HepG2 (cell line): Measurements from ENCODE around the gene TMEM258. TPM values are rescaled to one million over a fixed set of nuclear protein-coding genes. Genes with fewer than 3 reads are reported as not detected.
A peak's percentile ranks its signal among the peaks of the same experiment; 100 is the strongest.

Experiments
- ARNT ChIP-seq: fragments of 450-650 bp; IDR thresholded peaks from 2 replicates; pipeline ENCODE4 v1.6.1; 2017
- DMAP1 ChIP-seq: IDR thresholded peaks from 2 replicates; pipeline ENCODE4 v1.6.1; 2016
- HNRNPLL ChIP-seq: fragments of 200-400 bp; formaldehyde crosslinking; IDR thresholded peaks from 2 replicates; pipeline ENCODE4 v1.6.1; 2017; ENCODE audit warnings: mild to moderate bottlenecking, low read depth, low read length; ENCODE audit not compliant: poor library complexity, severe bottlenecking
- HOXA5 ChIP-seq: sonication (generic); formaldehyde crosslinking; IDR thresholded peaks from 2 replicates; pipeline ENCODE4 v1.4.0; 2020; ENCODE audit warnings: missing genetic modification reagents
- MED13 ChIP-seq: sonication (generic); formaldehyde crosslinking; IDR thresholded peaks from 2 replicates; pipeline ENCODE4 v1.5.0; 2020; ENCODE audit warnings: missing genetic modification reagents
- NFE2L2 ChIP-seq: fragments of 150-350 bp; IDR thresholded peaks from 2 replicates; pipeline ENCODE4 v1.6.1; 2014; ENCODE audit warnings: low read length
- ZFP37 ChIP-seq: sonication (generic); formaldehyde crosslinking; IDR thresholded peaks from 2 replicates; pipeline ENCODE4 v1.4.0; 2020; ENCODE audit warnings: missing genetic modification reagents, borderline replicate concordance
- ZFX ChIP-seq: sonication (generic); formaldehyde crosslinking; IDR thresholded peaks from 2 replicates; pipeline ENCODE4 v1.4.0; 2020; ENCODE audit warnings: mild to moderate bottlenecking, low read depth, missing genetic modification reagents, moderate library complexity
- ZNF253 ChIP-seq: sonication (generic); formaldehyde crosslinking; IDR thresholded peaks from 2 replicates; pipeline ENCODE4 v1.8.0; 2022; ENCODE audit warnings: mild to moderate bottlenecking, missing genetic modification reagents, borderline replicate concordance
- ZNF3 ChIP-seq: IDR thresholded peaks from 2 replicates; pipeline ENCODE4 v1.7.0; 2017; ENCODE audit warnings: inconsistent platforms
- ZNF34 ChIP-seq: sonication (generic); formaldehyde crosslinking; IDR thresholded peaks from 2 replicates; pipeline ENCODE4 v1.4.0; 2020; ENCODE audit warnings: mild to moderate bottlenecking, missing genetic modification reagents, borderline replicate concordance
- ZNF652 ChIP-seq: IDR thresholded peaks from 2 replicates; pipeline ENCODE4 v1.6.1; 2016; ENCODE audit warnings: low read depth, borderline replicate concordance
- ZNF670 ChIP-seq: sonication (generic); formaldehyde crosslinking; IDR thresholded peaks from 2 replicates; pipeline ENCODE4 v1.8.0; 2022; ENCODE audit warnings: mild to moderate bottlenecking, missing genetic modification reagents, borderline replicate concordance
- ZNF687 ChIP-seq: sonication (generic); formaldehyde crosslinking; IDR thresholded peaks from 2 replicates; pipeline ENCODE4 v1.5.1; 2020; ENCODE audit warnings: mild to moderate bottlenecking, missing genetic modification reagents, moderate library complexity
- ZNF770 ChIP-seq: sonication (generic); formaldehyde crosslinking; IDR thresholded peaks from 2 replicates; pipeline ENCODE4 v1.5.0; 2020; ENCODE audit warnings: mild to moderate bottlenecking, missing genetic modification reagents
- ZSCAN12 ChIP-seq: sonication (generic); formaldehyde crosslinking; IDR thresholded peaks from 2 replicates; pipeline ENCODE4 v1.9.0; 2021; ENCODE audit warnings: mild to moderate bottlenecking, missing genetic modification reagents
- polyA plus RNA-seq, 8 experiments: library from polyadenylated mRNA; depleted of rRNA in 3 of 8; stranded (reverse) in 7 of 8; unstranded in 1 of 8; fragments of >200 nt; fragmentation: Illumina TruSeq in 4 of 8; extraction: Trizol in 4 of 8; gene quantifications; 2 replicates each; pipeline versions ENCODE4 v1.2.1 to v1.2.3, GENCODE V29; 2011 to 2016; ENCODE audit warnings: low read depth in 4 of 8, missing spikeins in 1 of 8, mixed read lengths in 1 of 8; ENCODE audit not compliant: insufficient read depth in 1 of 8
- total RNA-seq, 5 experiments: library from RNA; depleted of rRNA; stranded (reverse); fragments of >200 nt; fragmentation: Illumina TruSeq; extraction: Trizol; gene quantifications; 2 replicates each; pipeline ENCODE4 v1.2.3, GENCODE V29; 2016; ENCODE audit warnings: low read depth in 1 of 5
- TF ChIP-seq, protein P1 (sequence below): sonication (generic); formaldehyde crosslinking; IDR thresholded peaks from 2 replicates; pipeline ENCODE4 v1.4.0; 2020; ENCODE audit warnings: mild to moderate bottlenecking, missing genetic modification reagents
- TF ChIP-seq, protein P2 (sequence below): sonication (generic); formaldehyde crosslinking; IDR thresholded peaks from 2 replicates; pipeline ENCODE4 v1.4.0; 2020; ENCODE audit warnings: missing genetic modification reagents

TMEM258 gene
- total and polyA plus RNA-seq, 2 of the 13 experiments (the other 11 are each of a cell fraction or from before 2014, with no cell fraction given) = 175 to 424 TPM

GRCh38 chr11:61814958-61815789, 22.8 kb upstream of the TMEM258 start (continued):
- 0 out of 2 replicates have a peak, but pooled peaks have one; percentile 54 for TF ChIP-seq ZNF253
- TF ChIP-seq ZFX = peak; percentile 71
- TF ChIP-seq ZSCAN12 (CRISPR knock-in tag) = 0 out of 2 replicates have a peak, but pooled peaks have one; percentile 71
- TF ChIP-seq, protein P1, sequence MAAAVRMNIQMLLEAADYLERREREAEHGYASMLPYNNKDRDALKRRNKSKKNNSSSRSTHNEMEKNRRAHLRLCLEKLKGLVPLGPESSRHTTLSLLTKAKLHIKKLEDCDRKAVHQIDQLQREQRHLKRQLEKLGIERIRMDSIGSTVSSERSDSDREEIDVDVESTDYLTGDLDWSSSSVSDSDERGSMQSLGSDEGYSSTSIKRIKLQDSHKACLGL (CRISPR knock-in tag) = peak; percentile 63; the same call in 1 of the 2 replicates
- TF ChIP-seq ZNF770 (CRISPR knock-in tag) = peak; percentile 29; the same call in 1 of the 2 replicates
- TF ChIP-seq ZFP37 (CRISPR knock-in tag) = peak; percentile 40; the same call in 1 of the 2 replicates
- TF ChIP-seq ARNT = no peak
- peak; percentile 90 for TF ChIP-seq ZNF687 (CRISPR knock-in tag)
- TF ChIP-seq ZNF34 (CRISPR knock-in tag) = no peak
- TF ChIP-seq ZNF652 = no peak
- peak; percentile 67; the same call in 1 of the 2 replicates for TF ChIP-seq DMAP1
- peak; percentile 82 for TF ChIP-seq HOXA5 (CRISPR knock-in tag)
- peak; percentile 44; the same call in 1 of the 2 replicates for TF ChIP-seq MED13 (CRISPR knock-in tag)
- TF ChIP-seq, protein P2, sequence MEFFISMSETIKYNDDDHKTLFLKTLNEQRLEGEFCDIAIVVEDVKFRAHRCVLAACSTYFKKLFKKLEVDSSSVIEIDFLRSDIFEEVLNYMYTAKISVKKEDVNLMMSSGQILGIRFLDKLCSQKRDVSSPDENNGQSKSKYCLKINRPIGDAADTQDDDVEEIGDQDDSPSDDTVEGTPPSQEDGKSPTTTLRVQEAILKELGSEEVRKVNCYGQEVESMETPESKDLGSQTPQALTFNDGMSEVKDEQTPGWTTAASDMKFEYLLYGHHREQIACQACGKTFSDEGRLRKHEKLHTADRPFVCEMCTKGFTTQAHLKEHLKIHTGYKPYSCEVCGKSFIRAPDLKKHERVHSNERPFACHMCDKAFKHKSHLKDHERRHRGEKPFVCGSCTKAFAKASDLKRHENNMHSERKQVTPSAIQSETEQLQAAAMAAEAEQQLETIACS (CRISPR knock-in tag) = peak; percentile 64
- TF ChIP-seq NFE2L2 = no peak
- no peak for TF ChIP-seq ZNF3 (CRISPR knock-in tag)
- TF ChIP-seq HNRNPLL = peak; percentile 88
- no peak for TF ChIP-seq ZNF670 (CRISPR knock-in tag)
